B cell (primary cell): Measurements from ENCODE around the gene SEC14L5. TPM values are rescaled to one million over a fixed set of nuclear protein-coding genes. Genes with fewer than 3 reads are reported as not detected.

ENCODE experiments used
- ATAC-seq: fragments of 200-7000 bp; cut with Tn5 transposase; one replicate; pipeline ENCODE4 v1.10.0; 2021; ENCODE audit warnings: low read depth, mild to moderate bottlenecking, moderate number of reproducible peaks, moderate library complexity
- CTCF ChIA-PET: fragments of 350-600 bp; sonication (Branson Sonifier 250); formaldehyde crosslinking; loops from one replicate; lab custom pipeline; 2021; ENCODE audit warnings: antibody characterized with exemption, inconsistent platforms; lab: Charles Lee
- POLR2A ChIA-PET: fragments of 350-600 bp; sonication (Branson Sonifier 250); formaldehyde crosslinking; loops from one replicate; lab custom pipeline; 2021; ENCODE audit warnings: antibody characterized with exemption; lab: Charles Lee
- DNase-seq: peaks from one replicate; pipeline ENCODE4 v3.0.0; 2013
- H2AFZ ChIP-seq: 2 replicates; pipeline ENCODE4 v1.6.1; 2012; ENCODE audit warnings: mild to moderate bottlenecking, low read depth, low read length; ENCODE audit not compliant: insufficient read depth, poor library complexity, severe bottlenecking
- H3K27ac ChIP-seq, 2 donors: 1 replicate in 1 of 2; 2 replicates in 1 of 2; pipeline ENCODE4 v1.5.1; 2012 to 2013; ENCODE audit warnings: low read length in 2 of 2, mild to moderate bottlenecking in 2 of 2, moderate library complexity in 1 of 2
- H3K27me3 ChIP-seq, 4 experiments: fragments of 200-600 bp in 1 of 4; sonication (generic) in 1 of 4; replicated peaks in 1 of 4; 1 replicate in 2 of 4; 2 replicates in 2 of 4; pipeline versions ENCODE4 v1.6.1 to v1.7.0; 2013 to 2016; ENCODE audit warnings: low read length in 3 of 4, mild to moderate bottlenecking in 2 of 4, mixed read lengths in 1 of 4, moderate library complexity in 1 of 4; ENCODE audit not compliant: insufficient read depth in 4 of 4, control insufficient read depth in 3 of 4; ENCODE audit errors: control extremely low read depth in 1 of 4
- H3K36me3 ChIP-seq, 2 experiments: replicated peaks in 1 of 2; 1 replicate in 1 of 2; 2 replicates in 1 of 2; pipeline versions ENCODE4 v1.6.1 to v1.7.1; 2013; ENCODE audit warnings: low read length in 1 of 2; ENCODE audit not compliant: insufficient read depth in 2 of 2, control insufficient read depth in 1 of 2; ENCODE audit errors: control extremely low read depth in 1 of 2, extremely low read depth in 1 of 2
- H3K4me1 ChIP-seq, 2 donors: fragments of 200-600 bp in 1 of 2; sonication (generic) in 1 of 2; 1 replicate in 1 of 2; 2 replicates in 1 of 2; pipeline versions ENCODE4 v1.5.1 to v1.6.1; 2013 to 2017; ENCODE audit warnings: low read length in 2 of 2; ENCODE audit not compliant: control insufficient read depth in 2 of 2, insufficient read depth in 2 of 2
- H3K4me2 ChIP-seq: replicated peaks from 2 replicates; pipeline ENCODE3; 2012; ENCODE audit warnings: mild to moderate bottlenecking, low read depth, low read length; ENCODE audit not compliant: poor library complexity, severe bottlenecking
- H3K4me3 ChIP-seq, 5 experiments: fragments of 200-600 bp in 1 of 5; sonication (generic) in 1 of 5; 1 replicate in 3 of 5; 2 replicates in 2 of 5; pipeline versions ENCODE4 v1.5.1 to v1.7.0; 2011 to 2016; ENCODE audit warnings: low read length in 4 of 5, mild to moderate bottlenecking in 4 of 5, low read depth in 2 of 5, control low read depth in 1 of 5, moderate library complexity in 1 of 5; ENCODE audit not compliant: insufficient read depth in 1 of 5; ENCODE audit errors: control extremely low read depth in 1 of 5, extremely low read depth in 1 of 5
- H3K79me2 ChIP-seq: fragments of 200-600 bp; sonication (generic); one replicate; pipeline ENCODE4 v1.6.0; 2016; ENCODE audit warnings: low read length; ENCODE audit not compliant: control insufficient read depth, insufficient read depth
- H3K9ac ChIP-seq: fragments of 200-600 bp; sonication (generic); 2 replicates; pipeline ENCODE4 v1.6.1; 2017; ENCODE audit warnings: mild to moderate bottlenecking, low read length, moderate library complexity
- H3K9me3 ChIP-seq, 3 donors: one replicate each; pipeline versions ENCODE4 v1.6.1 to v1.7.1; 2013; ENCODE audit warnings: low read length in 2 of 3; ENCODE audit not compliant: control insufficient read depth in 2 of 3, insufficient read depth in 1 of 3; ENCODE audit errors: control extremely low read depth in 1 of 3
- H4K20me1 ChIP-seq: 2 replicates; pipeline ENCODE4 v1.6.0; 2012; ENCODE audit warnings: mild to moderate bottlenecking, low read length; ENCODE audit not compliant: insufficient read depth, control insufficient read depth, poor library complexity, severe bottlenecking
- H3K27ac Mint-ChIP-seq: one replicate; pipeline ENCODE4 v1.8.0; 2021; ENCODE audit warnings: mixed read lengths
- H3K27me3 Mint-ChIP-seq: one replicate; pipeline ENCODE4 v1.8.0; 2021; ENCODE audit warnings: mixed read lengths
- H3K4me1 Mint-ChIP-seq: one replicate; pipeline ENCODE4 v1.8.0; 2021; ENCODE audit warnings: mixed read lengths
- H3K4me3 Mint-ChIP-seq: one replicate; pipeline ENCODE4 v1.8.0; 2021; ENCODE audit warnings: mixed read lengths
- H3K9me3 Mint-ChIP-seq: one replicate; pipeline ENCODE4 v1.8.0; 2022; ENCODE audit warnings: mixed read lengths; ENCODE audit not compliant: insufficient read depth
- EZH2 ChIP-seq: IDR thresholded peaks from 2 replicates; pipeline ENCODE4 v1.6.1; 2012; ENCODE audit warnings: borderline replicate concordance, low read depth, mild to moderate bottlenecking, moderate library complexity, low read length; ENCODE audit not compliant: insufficient read depth, poor library complexity, severe bottlenecking
- WGBS: methylation state at CpG from one replicate; pipeline ENCODE4 v1.1.5; 2013; ENCODE audit warnings: missing lambda C conversion rate; ENCODE audit not compliant: insufficient coverage; 5-methylcytosine and 5-hydroxymethylcytosine counted together
- intact Hi-C: fragments of 100-400 bp; cut with micrococcal nuclease; formaldehyde crosslinking; loops from one replicate; pipeline ENCODE4 v1.10.0; 2022
- polyA plus RNA-seq: library from polyadenylated mRNA; depleted of rRNA; stranded (reverse); fragments of >200 nt; gene quantifications from 2 replicates; pipeline ENCODE4 v1.2.3, GENCODE V29; 2012
- total RNA-seq, 2 donors: library from RNA; stranded (reverse); fragments of 120-200 nt in 1 of 2; gene quantifications; 1 replicate in 1 of 2; 2 replicates in 1 of 2; pipeline versions ENCODE4 v1.2.3 to v1.2.4, GENCODE V29; 2013 to 2022
- TF ChIP-seq, protein P1 (sequence below): fragments of 200-600 bp; IDR thresholded peaks from one replicate; pipeline ENCODE4 v1.8.0; 2022; ENCODE audit warnings: antibody characterized with exemption, mild to moderate bottlenecking

SEC14L5 gene
- total and polyA plus RNA-seq, 2 donors (not counting 1 experiment from before 2014, with no cell fraction given) = not detected

DNA sequence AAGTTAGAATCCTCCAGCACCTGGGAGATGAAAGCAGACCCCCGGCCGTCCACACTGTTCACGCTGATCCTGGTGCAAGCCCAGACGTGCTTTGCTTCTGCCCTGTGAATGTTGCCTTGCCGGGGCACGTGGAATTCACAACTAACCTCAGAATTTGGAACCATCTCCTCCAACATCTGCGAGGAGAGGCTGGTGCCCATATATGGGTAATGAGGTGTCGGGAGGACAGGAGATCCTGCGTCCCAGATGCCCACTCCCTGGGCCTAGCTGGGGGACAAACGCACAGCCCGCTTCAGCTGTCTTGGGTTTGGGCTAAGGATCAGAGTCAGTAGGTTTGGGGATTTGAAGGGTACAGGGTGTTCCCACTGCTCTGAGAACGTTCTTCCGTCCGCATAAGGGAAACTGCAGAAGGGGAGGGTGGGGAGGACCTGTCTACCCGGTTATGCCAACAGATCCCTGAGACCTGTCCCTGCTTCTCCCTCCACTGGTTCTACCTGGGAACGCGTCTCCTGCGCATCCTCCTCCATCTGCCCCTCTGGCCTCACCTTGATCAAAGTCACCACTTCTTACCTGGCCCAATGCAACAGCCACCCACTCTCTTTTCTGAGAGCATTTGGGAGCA is 35.3 kb upstream of the SEC14L5 start:
- WGBS = 87% methylated on average over 13 of the region's 18 CpGs
- no peak overlapping the region for H3K27ac Mint-ChIP-seq

GRCh38 chr16:4923853-4924252 is 34.3 kb upstream of the SEC14L5 start:
- no peaks in the 10 kb centered on the region for H3K27me3 Mint-ChIP-seq
- Histone ChIP-seq H3K27me3 (peaks cover 0 to 7% (median 0%) of the 10 kb centered on the region in 4 experiments), H3K4me2 (no peak overlapping the region), H3K4me3 (no peak overlapping the region), H3K79me2 (no peaks in the 10 kb centered on the region), H3K27ac (no peak overlapping the region), H2AFZ (no peak overlapping the region), H3K4me1 (no peaks in the 10 kb centered on the region), H3K36me3 (no peaks in the 10 kb centered on the region), H4K20me1 (no peaks in the 10 kb centered on the region), H3K9me3 (peaks cover 0 to 28% (median 13%) of the 10 kb centered on the region in 3 donors), H3K9ac (no peak overlapping the region)
- no peaks in the 10 kb centered on the region for H3K4me1 Mint-ChIP-seq
- ATAC-seq = no peak
- TF ChIP-seq, protein P1, sequence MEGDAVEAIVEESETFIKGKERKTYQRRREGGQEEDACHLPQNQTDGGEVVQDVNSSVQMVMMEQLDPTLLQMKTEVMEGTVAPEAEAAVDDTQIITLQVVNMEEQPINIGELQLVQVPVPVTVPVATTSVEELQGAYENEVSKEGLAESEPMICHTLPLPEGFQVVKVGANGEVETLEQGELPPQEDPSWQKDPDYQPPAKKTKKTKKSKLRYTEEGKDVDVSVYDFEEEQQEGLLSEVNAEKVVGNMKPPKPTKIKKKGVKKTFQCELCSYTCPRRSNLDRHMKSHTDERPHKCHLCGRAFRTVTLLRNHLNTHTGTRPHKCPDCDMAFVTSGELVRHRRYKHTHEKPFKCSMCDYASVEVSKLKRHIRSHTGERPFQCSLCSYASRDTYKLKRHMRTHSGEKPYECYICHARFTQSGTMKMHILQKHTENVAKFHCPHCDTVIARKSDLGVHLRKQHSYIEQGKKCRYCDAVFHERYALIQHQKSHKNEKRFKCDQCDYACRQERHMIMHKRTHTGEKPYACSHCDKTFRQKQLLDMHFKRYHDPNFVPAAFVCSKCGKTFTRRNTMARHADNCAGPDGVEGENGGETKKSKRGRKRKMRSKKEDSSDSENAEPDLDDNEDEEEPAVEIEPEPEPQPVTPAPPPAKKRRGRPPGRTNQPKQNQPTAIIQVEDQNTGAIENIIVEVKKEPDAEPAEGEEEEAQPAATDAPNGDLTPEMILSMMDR = no peak
- TF ChIP-seq EZH2 = no peak
- ChIA-PET CTCF (no interaction called here), POLR2A (no interaction called here)
- peaks cover 5% of the 10 kb centered on the region for H3K9me3 Mint-ChIP-seq
- no peak for DNase-seq
- WGBS = 91% methylated on average over 3 of the region's 6 CpGs
- intact Hi-C loops = no loop called here
- H3K4me3 Mint-ChIP-seq = no peak overlapping the region
- H3K27ac Mint-ChIP-seq = no peak overlapping the region

More for the DNA sequence above, 35.3 kb upstream of the SEC14L5 start:
- no peak overlapping the region for H2AFZ ChIP-seq
- H4K20me1 ChIP-seq = no peaks in the 10 kb centered on the region
- no peaks in the 10 kb centered on the region for H3K36me3 ChIP-seq
- TF ChIP-seq EZH2 = no peak
- TF ChIP-seq, protein P1 = no peak
- DNase-seq (no peak), ATAC-seq (no peak)
- H3K9me3 Mint-ChIP-seq = peaks cover 5% of the 10 kb centered on the region
- H3K27ac ChIP-seq = no peak overlapping the region
- intact Hi-C loops = no loop called here
- POLR2A ChIA-PET = no interaction called here
- H3K27me3 Mint-ChIP-seq = peaks cover 3% of the 10 kb centered on the region
- peaks cover 0 to 7% (median 0%) of the 10 kb centered on the region in 4 experiments for H3K27me3 ChIP-seq
- H3K4me1 Mint-ChIP-seq = no peaks in the 10 kb centered on the region
- CTCF ChIA-PET = interaction anchor here (1.1 kb wide), 1 partner anchor 982 kb away, joined by 4 read pairs; no protein-coding TSS in a partner anchor
- H3K4me1 ChIP-seq = no peaks in the 10 kb centered on the region
- H3K4me3 ChIP-seq = no peak overlapping the region
- no peaks in the 10 kb centered on the region for H3K79me2 ChIP-seq
- H3K4me2 ChIP-seq = no peak overlapping the region
- no peak overlapping the region for H3K9ac ChIP-seq
- no peak overlapping the region for H3K4me3 Mint-ChIP-seq
- H3K9me3 ChIP-seq = peaks cover 0 to 21% (median 13%) of the 10 kb centered on the region in 3 donors
